SHP77 treated with DMSO at 0.1 percent for 48 hours (cell line): Measurements from ENCODE around the gene PPP2R2C.

ENCODE experiments used
- DNase-seq: peaks from one replicate; lab custom pipeline; 2025; lab: John Stamatoyannopoulos, UW

PPP2R2C gene

GRCh38 chr4:6472387-6473263, at the start of gene PPP2R2C:
PPP2R2C (minus strand) TSS chr4:6472614; CDS start chr4:6472229, 385 bp downstream.
- no peak for DNase-seq

GRCh38 chr4:6520978-6521377, 48.6 kb upstream of the PPP2R2C start:
- no peak for DNase-seq

- DNase-seq, result no peak
Observed at GRCh38 chr4:6520051-6520636, 47.7 kb upstream of the PPP2R2C start.

- DNase-seq, result no peak
Observed at GRCh38 chr4:6517171-6517570, 44.8 kb upstream of the PPP2R2C start.

- DNase-seq, result no peak
Observed at GRCh38 chr4:6516762-6517161, 44.3 kb upstream of the PPP2R2C start.

GRCh38 chr4:6516281-6516680, 43.9 kb upstream of the PPP2R2C start:
- no peak for DNase-seq

GRCh38 chr4:6513678-6514077, 41.3 kb upstream of the PPP2R2C start:
- DNase-seq, result no peak

- DNase-seq, result no peak
Observed at GRCh38 chr4:6509587-6509986, 37.2 kb upstream of the PPP2R2C start.

GRCh38 chr4:6507345-6507744, 34.9 kb upstream of the PPP2R2C start:
- DNase-seq, result no peak

- no peak for DNase-seq
Observed at GRCh38 chr4:6506616-6507140, 34.3 kb upstream of the PPP2R2C start.

GRCh38 chr4:6504900-6505496, 32.6 kb upstream of the PPP2R2C start:
- DNase-seq, result no peak

GRCh38 chr4:6502747-6503465, 30.5 kb upstream of the PPP2R2C start:
- DNase-seq, result no peak

- no peak for DNase-seq
Observed at GRCh38 chr4:6502147-6502546, 29.7 kb upstream of the PPP2R2C start.

- DNase-seq, result no peak
Observed at GRCh38 chr4:6501171-6501570, 28.8 kb upstream of the PPP2R2C start.

GRCh38 chr4:6500481-6501140, 28.2 kb upstream of the PPP2R2C start:
- DNase-seq, result no peak

- no peak for DNase-seq
Observed at GRCh38 chr4:6499238-6499600, 26.8 kb upstream of the PPP2R2C start.

GRCh38 chr4:6498511-6499237, 26.3 kb upstream of the PPP2R2C start:
- no peak for DNase-seq

GRCh38 chr4:6497796-6498195, 25.4 kb upstream of the PPP2R2C start:
- no peak for DNase-seq

- DNase-seq, result no peak
Observed at GRCh38 chr4:6495736-6496135, 23.3 kb upstream of the PPP2R2C start.

GRCh38 chr4:6495296-6495590, 22.8 kb upstream of the PPP2R2C start:
- DNase-seq, result no peak
